Loucy (cell line): ENCODE results near the gene MAP4K3.

ENCODE experiments used
- H2AFZ ChIP-seq: fragments of 200-600 bp; sonication (generic); 2 replicates; pipeline ENCODE4 v1.6.0; 2016; ENCODE audit warnings: antibody characterized with exemption, mild to moderate bottlenecking, low read length, moderate library complexity
- H3F3A ChIP-seq: fragments of 200-600 bp; 2 replicates; pipeline ENCODE4 v1.6.0; 2016; ENCODE audit warnings: antibody characterized with exemption, low read depth, mild to moderate bottlenecking
- H3K27me3 ChIP-seq: fragments of 200-600 bp; sonication (generic); 2 replicates; pipeline ENCODE4 v1.6.1; 2014; ENCODE audit warnings: low read length, mild to moderate bottlenecking; ENCODE audit not compliant: insufficient read depth, poor library complexity, severe bottlenecking
- H3K36me3 ChIP-seq: fragments of 200-600 bp; sonication (generic); 2 replicates; pipeline ENCODE4 v1.6.1; 2016; ENCODE audit warnings: low read length; ENCODE audit not compliant: insufficient read depth
- H3K4me1 ChIP-seq: fragments of 200-600 bp; sonication (generic); 2 replicates; pipeline ENCODE4 v1.5.1; 2014; ENCODE audit warnings: low read length, mild to moderate bottlenecking; ENCODE audit not compliant: insufficient read depth, poor library complexity, severe bottlenecking
- H3K4me2 ChIP-seq: fragments of 200-600 bp; sonication (generic); 2 replicates; pipeline ENCODE4 v1.6.0; 2014; ENCODE audit warnings: antibody characterized with exemption, low read length, low read depth, mild to moderate bottlenecking; ENCODE audit not compliant: poor library complexity, severe bottlenecking
- H3K4me3 ChIP-seq: fragments of 200-600 bp; sonication (generic); 2 replicates; pipeline ENCODE4 v1.5.1; 2014; ENCODE audit warnings: low read length, mild to moderate bottlenecking, mixed read lengths; ENCODE audit not compliant: poor library complexity, severe bottlenecking
- H3K79me2 ChIP-seq: fragments of 200-600 bp; sonication (generic); 2 replicates; pipeline ENCODE4 v1.6.1; 2014; ENCODE audit warnings: low read length; ENCODE audit not compliant: insufficient read depth
- H3K9ac ChIP-seq: fragments of 200-600 bp; sonication (generic); 2 replicates; pipeline ENCODE4 v1.6.0; 2014; ENCODE audit warnings: mild to moderate bottlenecking, low read depth, low read length, moderate library complexity; ENCODE audit not compliant: poor library complexity, severe bottlenecking
- H3K9me2 ChIP-seq: fragments of 200-600 bp; sonication (generic); replicated peaks from 2 replicates; pipeline ENCODE4 v1.6.1; 2016; ENCODE audit warnings: low read depth, low read length, mixed read lengths
- H3K9me3 ChIP-seq: fragments of 200-600 bp; sonication (generic); 2 replicates; pipeline ENCODE4 v1.6.1; 2014; ENCODE audit warnings: mild to moderate bottlenecking, antibody characterized with exemption, low read length, low read depth; ENCODE audit not compliant: insufficient read depth
- H4K20me1 ChIP-seq: fragments of 200-600 bp; sonication (generic); 2 replicates; pipeline ENCODE4 v1.6.0; 2014; ENCODE audit warnings: antibody characterized with exemption, low read length, mild to moderate bottlenecking; ENCODE audit not compliant: insufficient read depth, poor library complexity, severe bottlenecking
- CTCF ChIP-seq: fragments of 200-600 bp; sonication (generic); conservative IDR thresholded peaks from 2 replicates; pipeline ENCODE4 v1.5.1; 2014; ENCODE audit warnings: mild to moderate bottlenecking, antibody characterized with exemption, low read length
- EZH2phosphoT487 ChIP-seq: fragments of 200-600 bp; IDR thresholded peaks from 2 replicates; pipeline ENCODE4 v1.6.1; 2018; ENCODE audit warnings: antibody characterized with exemption, mild to moderate bottlenecking, moderate library complexity, borderline replicate concordance

MAP4K3 gene

GRCh38 chr2:39383146-39383545, 53.9 kb downstream of the MAP4K3 start:
- Histone ChIP-seq H3K9ac (no peak overlapping the region), H3K4me3 (no peak overlapping the region), H3K79me2 (peaks cover 13% of the 10 kb centered on the region; the same call in 1 of the 2 replicates), H4K20me1 (peaks cover 3% of the 10 kb centered on the region), H2AFZ (no peak overlapping the region), H3K4me1 (no peaks in the 10 kb centered on the region), H3K36me3 (no peaks in the 10 kb centered on the region), H3K9me3 (no peaks in the 10 kb centered on the region; the same call in 1 of the 2 replicates), H3K9me2 (no peaks in the 10 kb centered on the region), H3F3A (no peaks in the 10 kb centered on the region), H3K27me3 (no peaks in the 10 kb centered on the region), H3K4me2 (no peak overlapping the region)
- no peak for TF ChIP-seq CTCF
- no peak for TF ChIP-seq EZH2phosphoT487

- H3K4me3 ChIP-seq, result no peak overlapping the region
- H3K9me2 ChIP-seq, result no peaks in the 10 kb centered on the region
- TF ChIP-seq CTCF, result no peak
- no peak for TF ChIP-seq EZH2phosphoT487
- no peak overlapping the region for H3K9ac ChIP-seq
- H3K27me3 ChIP-seq, result no peaks in the 10 kb centered on the region
- H3K4me2 ChIP-seq, result no peak overlapping the region
- no peak overlapping the region for H2AFZ ChIP-seq
- H3K4me1 ChIP-seq, result no peaks in the 10 kb centered on the region
- no peaks in the 10 kb centered on the region; the same call in 1 of the 2 replicates for H3K9me3 ChIP-seq
- H4K20me1 ChIP-seq, result peaks cover 3% of the 10 kb centered on the region
- H3K79me2 ChIP-seq, result peaks cover 9% of the 10 kb centered on the region; the same call in 1 of the 2 replicates
- no peaks in the 10 kb centered on the region for H3K36me3 ChIP-seq
- no peaks in the 10 kb centered on the region for H3F3A ChIP-seq
Observed at GRCh38 chr2:39381653-39382052, 55.4 kb downstream of the MAP4K3 start.

- no peak overlapping the region for H3K4me2 ChIP-seq
- no peaks in the 10 kb centered on the region for H3F3A ChIP-seq
- no peak for TF ChIP-seq CTCF
- no peak for TF ChIP-seq EZH2phosphoT487
- H3K9me3 ChIP-seq, result no peaks in the 10 kb centered on the region
- H4K20me1 ChIP-seq, result peaks cover 3% of the 10 kb centered on the region
- H3K4me3 ChIP-seq, result no peak overlapping the region
- H2AFZ ChIP-seq, result no peak overlapping the region
- H3K9me2 ChIP-seq, result no peaks in the 10 kb centered on the region
- no peak overlapping the region for H3K9ac ChIP-seq
- no peaks in the 10 kb centered on the region; the same call in 1 of the 2 replicates for H3K79me2 ChIP-seq
- no peaks in the 10 kb centered on the region for H3K4me1 ChIP-seq
- no peaks in the 10 kb centered on the region for H3K27me3 ChIP-seq
- H3K36me3 ChIP-seq, result peaks cover 5% of the 10 kb centered on the region; the same call in 1 of the 2 replicates
Observed at GRCh38 chr2:39380525-39381150, 56.4 kb downstream of the MAP4K3 start.
